Psoas muscle (tissue), 8 donors: ENCODE results near the gene ZEB2. TPM values are rescaled to one million over a fixed set of nuclear protein-coding genes. Genes with fewer than 3 reads are reported as not detected.
A peak's percentile ranks its signal among the peaks of the same experiment; 100 is the strongest.

Experiments
- ATAC-seq, 4 donors: fragments of 200-7000 bp; cut with Tn5 transposase; one replicate each; pipeline ENCODE4 v1.9.1; 2020; ENCODE audit warnings: moderate library complexity in 3 of 4, mild to moderate bottlenecking in 2 of 4
- DNase-seq, 2 donors: peaks; one replicate each; pipeline ENCODE4 v3.0.0-alpha.2; 2020
- H3K27ac ChIP-seq: fragments of 200-600 bp; one replicate; pipeline ENCODE4 v1.8.0; 2022
- H3K27me3 ChIP-seq, 3 donors: fragments of 200-600 bp in 1 of 3; one replicate each; pipeline versions ENCODE4 v1.6.1 to v1.8.0; 2013 to 2022; ENCODE audit warnings: low read length in 2 of 3, mild to moderate bottlenecking in 2 of 3, moderate library complexity in 1 of 3; ENCODE audit not compliant: insufficient read depth in 3 of 3
- H3K36me3 ChIP-seq, 2 donors: fragments of 200-600 bp in 1 of 2; one replicate each; pipeline versions ENCODE4 v1.6.1 to v1.8.0; 2013 to 2022; ENCODE audit warnings: low read depth in 1 of 2, mild to moderate bottlenecking in 1 of 2, moderate library complexity in 1 of 2; ENCODE audit not compliant: insufficient read depth in 1 of 2
- H3K4me1 ChIP-seq: fragments of 200-600 bp; one replicate; pipeline ENCODE4 v1.8.0; 2022
- H3K4me3 ChIP-seq: fragments of 200-600 bp; one replicate; pipeline ENCODE4 v1.8.0; 2022; ENCODE audit warnings: mild to moderate bottlenecking
- H3K9me3 ChIP-seq: fragments of 200-600 bp; one replicate; pipeline ENCODE4 v1.8.0; 2022
- WGBS, 3 donors: extraction: QIAGEN DNeasy Blood & Tissue Kit; methylation state at CpG; one replicate each; pipeline versions ENCODE4 v1.1.6 to v1.1.7; 2013; 5-methylcytosine and 5-hydroxymethylcytosine counted together
- intact Hi-C, 2 donors: fragments of 100-400 bp; cut with DNase I; formaldehyde crosslinking; loops; one replicate each; pipeline versions ENCODE4 v1.11.0 to v1.14.2; 2022
- polyA plus RNA-seq, 3 donors: library from polyadenylated mRNA; stranded (reverse); fragments of 200-250 nt; gene quantifications; one replicate each; pipeline ENCODE4 v1.2.3, GENCODE V29; 2013
- total RNA-seq, 4 donors: library from RNA; stranded (reverse); fragmentation: NEBNext Ultra II Directional in 2 of 4; extraction: Animal tissue kit (Norgen Biotek cat#: 25700) in 2 of 4; gene quantifications; one replicate each; pipeline versions ENCODE4 v1.2.1 to v1.2.4, GENCODE V29; 2021 to 2023
- TF ChIP-seq, protein P1 (sequence below): fragments of 200-600 bp; IDR thresholded peaks from one replicate; pipeline ENCODE4 v1.8.0; 2022; ENCODE audit warnings: antibody characterized with exemption
- donor health status: healthy with polysubstance abuse.
- donor health status: DM: no; HTN: no; CAD: no; lungs with moderate emphysema.
- donor health status: Bipolar disorder and iron deficiency.
- donor health status: healthy.
- donor health status: DM: yes; HTN: yes; CAD: no.
- donor health status: DM: no; HTN: no; CAD: no.
- donor health status: DM: no; HTN: no; CAD: no.
- donor health status: DM: yes; HTN: yes; CAD: no.

Gene ZEB2
- total and polyA plus RNA-seq, 7 donors, result 11.6 to 48.7 (median 23.3) TPM

DNA sequence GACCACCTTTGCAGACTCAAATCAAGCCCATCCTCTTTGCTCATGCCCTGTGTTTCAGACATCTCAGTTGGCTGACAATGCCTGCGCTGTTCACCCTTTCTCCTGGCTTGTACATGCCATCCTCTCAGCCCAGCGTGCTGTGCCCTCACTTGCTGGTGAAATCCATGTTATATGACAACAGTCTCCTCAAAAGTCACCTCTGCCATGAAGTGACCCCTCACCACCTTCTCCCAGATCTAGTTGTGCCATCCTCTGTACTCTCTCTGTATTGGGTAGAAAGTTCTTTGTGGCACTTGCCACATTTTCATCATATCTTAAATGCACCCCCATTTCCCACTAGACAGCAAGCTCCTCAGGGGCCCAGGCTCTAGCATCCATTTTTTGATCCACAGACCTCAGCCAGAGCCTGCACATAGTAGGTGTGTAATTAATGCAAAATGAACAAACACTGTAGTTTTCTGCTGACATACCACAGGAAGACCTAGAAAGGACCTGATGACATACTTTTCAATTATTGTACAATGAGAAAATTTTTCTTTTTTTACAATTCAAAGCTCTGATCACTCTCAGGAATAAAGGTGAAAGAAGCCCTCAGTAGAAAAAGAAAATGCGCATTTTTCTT is 22.8 kb downstream of the ZEB2 start:
- Histone ChIP-seq H3K4me3 (no peak overlapping the region), H3K9me3 (no peaks in the 10 kb centered on the region), H3K27me3 (no peaks in the 10 kb centered on the region), H3K27ac (peak overlapping the region; percentile 6), H3K4me1 (peaks cover 24% of the 10 kb centered on the region), H3K36me3 (no peaks in the 10 kb centered on the region)
- ATAC-seq (peak in 1 of 4 donors; percentile 43), DNase-seq (no peak)
- TF ChIP-seq, protein P1, sequence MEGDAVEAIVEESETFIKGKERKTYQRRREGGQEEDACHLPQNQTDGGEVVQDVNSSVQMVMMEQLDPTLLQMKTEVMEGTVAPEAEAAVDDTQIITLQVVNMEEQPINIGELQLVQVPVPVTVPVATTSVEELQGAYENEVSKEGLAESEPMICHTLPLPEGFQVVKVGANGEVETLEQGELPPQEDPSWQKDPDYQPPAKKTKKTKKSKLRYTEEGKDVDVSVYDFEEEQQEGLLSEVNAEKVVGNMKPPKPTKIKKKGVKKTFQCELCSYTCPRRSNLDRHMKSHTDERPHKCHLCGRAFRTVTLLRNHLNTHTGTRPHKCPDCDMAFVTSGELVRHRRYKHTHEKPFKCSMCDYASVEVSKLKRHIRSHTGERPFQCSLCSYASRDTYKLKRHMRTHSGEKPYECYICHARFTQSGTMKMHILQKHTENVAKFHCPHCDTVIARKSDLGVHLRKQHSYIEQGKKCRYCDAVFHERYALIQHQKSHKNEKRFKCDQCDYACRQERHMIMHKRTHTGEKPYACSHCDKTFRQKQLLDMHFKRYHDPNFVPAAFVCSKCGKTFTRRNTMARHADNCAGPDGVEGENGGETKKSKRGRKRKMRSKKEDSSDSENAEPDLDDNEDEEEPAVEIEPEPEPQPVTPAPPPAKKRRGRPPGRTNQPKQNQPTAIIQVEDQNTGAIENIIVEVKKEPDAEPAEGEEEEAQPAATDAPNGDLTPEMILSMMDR, result no peak
- 92 to 98% (median 95%) methylated on average over 3 of the region's 3 CpGs for WGBS, 3 donors
- intact Hi-C loops, result no loop called here

DNA sequence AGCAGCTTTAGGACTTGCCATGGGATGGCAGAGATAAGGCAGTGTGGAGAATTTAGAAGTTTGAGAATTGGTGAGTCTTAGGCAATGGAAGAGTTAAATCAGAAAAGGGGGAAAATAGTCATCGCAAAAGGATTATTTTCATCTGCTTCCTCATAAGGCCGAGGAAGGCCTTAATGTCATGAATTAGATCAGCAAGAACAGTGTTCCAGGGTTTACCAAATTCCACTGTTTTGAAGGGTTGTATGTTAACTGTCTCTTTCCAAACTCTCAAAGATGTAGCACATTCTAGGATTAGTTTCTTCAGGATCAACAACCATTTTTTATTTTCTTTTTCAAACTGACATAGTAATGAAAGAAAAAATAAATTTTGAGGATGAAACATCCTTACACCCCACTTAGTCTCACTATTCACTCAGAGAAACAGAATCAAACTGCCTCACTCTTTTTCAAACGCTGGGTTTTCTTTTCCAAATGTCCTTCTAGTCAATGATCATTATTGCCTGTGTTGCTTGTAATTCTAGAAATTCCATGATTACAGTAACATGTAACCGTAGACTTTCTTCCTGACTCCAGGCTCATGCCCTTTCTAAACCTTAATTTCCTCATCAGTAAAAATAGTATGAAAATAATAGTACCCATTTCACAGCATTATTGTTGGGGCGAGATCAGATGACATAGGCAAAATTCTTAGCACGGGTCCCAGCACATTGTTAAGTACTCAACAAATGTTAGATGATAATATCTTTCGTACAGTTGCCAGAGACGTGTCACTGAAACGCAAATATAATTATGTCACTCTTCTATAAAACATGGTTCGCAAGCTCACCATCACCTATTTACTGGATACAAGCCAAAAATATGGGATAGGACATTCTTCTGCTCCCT is 23.6 kb downstream of the ZEB2 start:
- H3K36me3 ChIP-seq, result peaks cover 0 to 5% of the 10 kb centered on the region in 2 donors
- DNase-seq (no peak), ATAC-seq (peak in 1 of 4 donors; percentile 21)
- H3K9me3 ChIP-seq, result no peaks in the 10 kb centered on the region
- intact Hi-C loops, result no loop called here
- H3K4me1 ChIP-seq, result peaks cover 24% of the 10 kb centered on the region
- 53 to 64% (median 53%) methylated on average over 10 of the region's 10 CpGs for WGBS, 3 donors
- H3K4me3 ChIP-seq, result no peak overlapping the region
- TF ChIP-seq, protein P1, result no peak
- peak overlapping the region; percentile 6 for H3K27ac ChIP-seq
- H3K27me3 ChIP-seq, result no peaks in the 10 kb centered on the region

DNA sequence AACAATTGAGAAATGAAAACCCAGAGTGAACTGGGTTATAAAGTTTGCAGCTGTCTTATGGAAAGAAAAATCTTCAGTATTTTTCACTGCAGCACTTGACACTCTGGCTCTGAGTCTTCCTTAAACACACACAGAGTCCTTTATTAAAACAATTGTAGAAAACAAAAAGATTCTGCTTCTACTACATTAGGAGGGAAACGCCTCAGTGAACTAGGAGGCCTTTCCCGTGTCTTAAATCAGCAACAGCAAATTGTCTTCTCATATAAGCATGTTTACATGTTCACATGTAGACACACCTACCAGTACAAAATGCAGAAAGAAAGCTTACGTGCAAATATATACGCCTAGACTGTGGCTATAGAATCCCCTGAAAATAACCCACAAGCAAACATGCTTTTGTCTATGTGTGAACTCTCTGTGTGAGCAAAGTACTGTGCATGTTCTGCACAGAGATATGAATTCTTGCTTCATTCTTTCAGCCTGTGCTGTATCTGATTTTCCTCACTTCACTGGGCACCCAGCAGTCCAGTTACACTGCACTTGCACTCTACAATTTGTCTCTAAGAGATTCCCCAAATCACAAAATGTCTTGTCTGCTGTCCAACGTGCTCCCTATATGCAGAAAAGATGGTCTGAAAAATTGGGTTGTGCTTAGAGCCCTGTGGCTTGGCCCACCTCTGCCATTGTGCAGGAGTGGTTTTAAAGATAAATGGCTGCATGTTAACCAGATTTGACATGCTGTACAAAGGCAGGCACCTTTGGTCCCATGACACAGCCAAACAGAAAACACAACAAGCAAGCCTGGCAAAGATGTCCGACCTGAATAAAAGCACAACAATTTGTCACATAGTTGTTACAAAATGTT is 24.5 kb downstream of the ZEB2 start:
- 45 to 54% (median 45%) methylated on average over 6 of the region's 6 CpGs for WGBS, 3 donors
- H3K4me1 ChIP-seq, result peaks cover 24% of the 10 kb centered on the region
- peak in 1 of 4 donors; percentile 46 for ATAC-seq
- H3K4me3 ChIP-seq, result no peak overlapping the region
- H3K27ac ChIP-seq, result peak overlapping the region; percentile 6
- no peak for DNase-seq
- intact Hi-C loops, result no loop called here
- TF ChIP-seq, protein P1, result no peak
- H3K9me3 ChIP-seq, result no peaks in the 10 kb centered on the region
- H3K27me3 ChIP-seq, result no peaks in the 10 kb centered on the region
- peaks cover 3 to 9% of the 10 kb centered on the region in 2 donors for H3K36me3 ChIP-seq

DNA sequence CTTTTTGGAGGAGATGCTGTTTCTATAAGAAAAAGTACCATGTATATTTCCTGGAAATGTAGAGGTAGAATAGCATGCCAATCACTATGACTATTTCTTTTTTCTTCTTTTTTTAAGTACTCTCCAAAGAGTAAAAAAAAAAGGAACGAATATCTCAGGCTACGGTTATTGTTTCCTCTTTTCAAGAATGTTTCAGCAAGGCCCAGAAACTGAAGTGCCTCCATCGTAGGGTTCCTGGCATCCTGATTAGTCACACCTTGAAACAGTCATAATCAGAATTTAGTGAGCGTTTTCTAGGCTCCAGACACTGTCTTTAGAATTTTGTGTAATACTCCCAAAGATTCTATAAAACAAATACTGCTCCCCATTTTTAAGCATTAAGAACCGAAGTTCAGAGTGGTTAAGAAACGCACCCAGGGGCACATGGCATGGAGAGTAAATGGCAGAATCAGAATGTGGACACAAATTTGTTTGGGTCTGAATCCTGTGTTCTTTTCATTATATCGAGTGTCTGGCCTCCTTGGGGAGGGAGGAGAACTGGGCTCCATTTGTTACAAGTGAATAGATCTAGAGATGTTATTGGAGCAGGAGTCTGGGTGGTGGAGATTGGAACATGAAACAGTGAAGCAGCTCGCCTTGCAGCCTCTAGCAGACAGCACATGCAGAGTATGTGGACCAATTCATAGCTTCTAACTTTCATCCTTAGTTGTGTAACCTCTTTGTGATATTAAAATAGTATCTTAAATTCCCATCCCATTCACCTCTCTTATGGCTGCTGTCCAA is 26.7 kb downstream of the ZEB2 start:
- intact Hi-C loops, result no loop called here
- Histone ChIP-seq H3K4me3 (no peak overlapping the region), H3K36me3 (peaks cover 3 to 9% of the 10 kb centered on the region in 2 donors), H3K27ac (no peak overlapping the region), H3K9me3 (no peaks in the 10 kb centered on the region), H3K4me1 (peaks cover 24% of the 10 kb centered on the region), H3K27me3 (no peaks in the 10 kb centered on the region)
- no peak for DNase-seq
- WGBS, 3 donors, result 67 to 73% (median 68%) methylated on average over 8 of the region's 8 CpGs
- TF ChIP-seq, protein P1, result no peak
- ATAC-seq, result no peak
